HEK293 (cell line): Measurements from ENCODE around the gene TNNC2.

Experiments
- CTCF ChIA-PET: fragments of 350-600 bp; formaldehyde crosslinking; extraction: SDS; loops from one replicate; lab custom pipeline; 2021; ENCODE audit warnings: antibody characterized with exemption; lab: Yijun Ruan, JAX
- POLR2A ChIA-PET: fragments of 300-600 bp; formaldehyde crosslinking; extraction: SDS; loops from one replicate; lab custom pipeline; 2020; ENCODE audit warnings: antibody characterized with exemption, inconsistent platforms; lab: Yijun Ruan, JAX
- H3K27ac ChIP-seq: fragments of 200-500 bp; sonication (Bioruptor generic); 2 replicates; pipeline ENCODE4 v1.5.1; 2014; ENCODE audit warnings: low read depth, low read length, control low read depth, inconsistent platforms; ENCODE audit errors: extremely low read depth
- H3K36me3 ChIP-seq, 2 experiments: fragments of 200-500 bp in 1 of 2; sonication (Bioruptor generic) in 1 of 2; 1 replicate in 1 of 2; 2 replicates in 1 of 2; pipeline ENCODE4 v1.5.1; 2014 to 2017; ENCODE audit warnings: inconsistent platforms in 2 of 2, low read length in 2 of 2; ENCODE audit not compliant: control insufficient read depth in 2 of 2, insufficient read depth in 1 of 2
- H3K4me1 ChIP-seq: fragments of 200-500 bp; sonication (Bioruptor generic); 2 replicates; pipeline ENCODE4 v1.5.1; 2014; ENCODE audit warnings: mild to moderate bottlenecking, low read length, inconsistent platforms; ENCODE audit not compliant: control insufficient read depth, insufficient read depth
- H3K4me3 ChIP-seq: 2 replicates; pipeline ENCODE4 v1.5.1; 2011; ENCODE audit warnings: low read depth, mild to moderate bottlenecking, control low read depth, low read length, moderate library complexity
- H3K9me3 ChIP-seq: fragments of 200-500 bp; sonication (Bioruptor generic); 2 replicates; pipeline ENCODE4 v1.5.1; 2014; ENCODE audit warnings: low read depth, low read length, inconsistent platforms; ENCODE audit not compliant: control insufficient read depth, insufficient read depth
- REPIN1 ChIP-seq: fragments of 450-650 bp; formaldehyde crosslinking; IDR thresholded peaks from 2 replicates; pipeline ENCODE4 v1.5.1; 2017; ENCODE audit warnings: missing biosample characterization, missing genetic modification characterization, low read depth
- SALL2 ChIP-seq: fragments of 450-650 bp; formaldehyde crosslinking; IDR thresholded peaks from 2 replicates; pipeline ENCODE4 v1.5.0; 2017; ENCODE audit warnings: missing biosample characterization, mild to moderate bottlenecking, missing genetic modification characterization, borderline replicate concordance
- SCRT2 ChIP-seq: fragments of 450-650 bp; formaldehyde crosslinking; IDR thresholded peaks from 2 replicates; pipeline ENCODE4 v1.5.1; 2016; ENCODE audit warnings: missing biosample characterization, missing genetic modification characterization
- SP2 ChIP-seq: fragments of 450-650 bp; formaldehyde crosslinking; IDR thresholded peaks from 2 replicates; pipeline ENCODE4 v1.5.1; 2016; ENCODE audit warnings: missing biosample characterization, missing genetic modification characterization
- SP7 ChIP-seq: fragments of 450-650 bp; formaldehyde crosslinking; IDR thresholded peaks from 2 replicates; pipeline ENCODE4 v1.5.1; 2016; ENCODE audit warnings: missing biosample characterization, missing genetic modification characterization
- ZBTB21 ChIP-seq: fragments of 450-650 bp; formaldehyde crosslinking; IDR thresholded peaks from 2 replicates; pipeline ENCODE4 v1.5.1; 2017; ENCODE audit warnings: missing biosample characterization, missing genetic modification characterization
- ZEB2 ChIP-seq: fragments of 450-650 bp; formaldehyde crosslinking; IDR thresholded peaks from 2 replicates; pipeline ENCODE4 v1.5.1; 2016; ENCODE audit warnings: missing biosample characterization, missing genetic modification characterization
- ZFHX2 ChIP-seq: fragments of 450-650 bp; formaldehyde crosslinking; conservative IDR thresholded peaks from 2 replicates; pipeline ENCODE4 v1.5.1; 2016; ENCODE audit warnings: missing biosample characterization, missing genetic modification characterization
- ZNF132 ChIP-seq: fragments of 450-650 bp; formaldehyde crosslinking; IDR thresholded peaks from 2 replicates; pipeline ENCODE4 v1.5.1; 2017; ENCODE audit warnings: missing biosample characterization, missing genetic modification characterization, borderline replicate concordance
- ZNF146 ChIP-seq: fragments of 450-650 bp; formaldehyde crosslinking; IDR thresholded peaks from 2 replicates; pipeline ENCODE4 v1.5.1; 2016; ENCODE audit warnings: missing biosample characterization, missing genetic modification characterization
- ZNF169 ChIP-seq: fragments of 450-650 bp; formaldehyde crosslinking; IDR thresholded peaks from 2 replicates; pipeline ENCODE4 v1.5.1; 2016; ENCODE audit warnings: missing biosample characterization, missing genetic modification characterization
- ZNF248 ChIP-seq: fragments of 450-650 bp; formaldehyde crosslinking; IDR thresholded peaks from 2 replicates; pipeline ENCODE4 v1.5.1; 2017; ENCODE audit warnings: missing biosample characterization, missing genetic modification characterization
- ZNF366 ChIP-seq: fragments of 450-650 bp; formaldehyde crosslinking; conservative IDR thresholded peaks from 2 replicates; pipeline ENCODE4 v1.5.1; 2016; ENCODE audit warnings: missing biosample characterization, missing genetic modification characterization
- ZNF391 ChIP-seq: fragments of 450-650 bp; formaldehyde crosslinking; IDR thresholded peaks from 2 replicates; pipeline ENCODE4 v1.5.1; 2016; ENCODE audit warnings: low read depth, missing biosample characterization, missing genetic modification characterization, borderline replicate concordance
- ZNF394 ChIP-seq: fragments of 450-650 bp; formaldehyde crosslinking; IDR thresholded peaks from 2 replicates; pipeline ENCODE4 v1.5.1; 2016; ENCODE audit warnings: missing biosample characterization, missing genetic modification characterization, mild to moderate bottlenecking, moderate library complexity, borderline replicate concordance
- ZNF529 ChIP-seq: fragments of 450-650 bp; formaldehyde crosslinking; IDR thresholded peaks from 2 replicates; pipeline ENCODE4 v1.5.1; 2017; ENCODE audit warnings: missing genetic modification characterization, missing biosample characterization; ENCODE audit not compliant: insufficient replicate concordance
- ZNF530 ChIP-seq: fragments of 450-650 bp; formaldehyde crosslinking; IDR thresholded peaks from 2 replicates; pipeline ENCODE4 v1.5.1; 2016; ENCODE audit warnings: low read depth, missing biosample characterization, missing genetic modification characterization
- ZNF548 ChIP-seq: fragments of 450-650 bp; formaldehyde crosslinking; IDR thresholded peaks from 2 replicates; pipeline ENCODE4 v1.5.1; 2016; ENCODE audit warnings: missing biosample characterization, missing genetic modification characterization
- ZNF585B ChIP-seq: fragments of 450-650 bp; formaldehyde crosslinking; IDR thresholded peaks from 2 replicates; pipeline ENCODE4 v1.5.1; 2016; ENCODE audit warnings: missing biosample characterization, missing genetic modification characterization
- ZNF610 ChIP-seq: fragments of 450-650 bp; formaldehyde crosslinking; IDR thresholded peaks from 2 replicates; pipeline ENCODE4 v1.5.1; 2016; ENCODE audit warnings: missing biosample characterization, missing genetic modification characterization, borderline replicate concordance
- ZNF768 ChIP-seq: fragments of 450-650 bp; formaldehyde crosslinking; IDR thresholded peaks from 2 replicates; pipeline ENCODE4 v1.5.1; 2018; ENCODE audit warnings: missing biosample characterization, mild to moderate bottlenecking, missing genetic modification characterization
- ZNF837 ChIP-seq: fragments of 450-650 bp; formaldehyde crosslinking; IDR thresholded peaks from 2 replicates; pipeline ENCODE4 v1.5.1; 2016; ENCODE audit warnings: missing biosample characterization, missing genetic modification characterization
- TF ChIP-seq, protein P1 (sequence below): fragments of 450-650 bp; formaldehyde crosslinking; IDR thresholded peaks from 2 replicates; pipeline ENCODE4 v1.5.1; 2016; ENCODE audit warnings: missing biosample characterization, missing genetic modification characterization

Gene TNNC2

DNA sequence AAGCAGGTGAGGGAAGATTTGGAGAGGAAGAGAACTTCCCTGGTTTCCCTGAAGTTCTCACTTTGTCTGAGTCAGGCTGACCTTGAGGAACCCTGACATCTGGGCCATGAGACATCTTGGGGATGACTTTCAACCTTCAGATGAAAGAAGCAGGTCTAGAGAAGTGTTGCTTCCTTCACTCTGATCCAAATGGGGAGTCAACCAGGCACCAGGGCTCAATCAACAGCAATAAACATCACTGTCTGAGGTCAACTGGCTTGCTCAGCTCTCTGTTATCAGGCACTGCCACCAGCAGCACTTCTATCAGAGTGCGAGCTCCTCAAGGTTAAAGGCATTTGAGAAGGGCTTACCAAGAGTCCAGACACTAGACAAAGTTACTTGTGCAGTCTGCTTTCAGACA is 23.8 kb upstream of the TNNC2 start:
- Histone ChIP-seq H3K27ac (no peak overlapping the region), H3K36me3 (peaks cover 2 to 55% of the 10 kb centered on the region in 2 experiments; a peak in 2 of 3 replicates), H3K4me3 (no peak overlapping the region), H3K9me3 (no peaks in the 10 kb centered on the region), H3K4me1 (no peaks in the 10 kb centered on the region)
- CTCF ChIA-PET, result interaction anchor here (0.6 kb wide), 2 partner anchors 19 to 119 kb away, joined by 3 to 4 read pairs; no protein-coding TSS in a partner anchor
- POLR2A ChIA-PET, result interaction anchor here (0.7 kb wide), 1 partner anchor 83 kb away, joined by 3 read pairs; no protein-coding TSS in a partner anchor
- TF ChIP-seq ZFHX2 (tag by site-specific recombination) (no peak), ZNF169 (tag by site-specific recombination) (no peak), ZNF529 (tag by site-specific recombination) (no peak), ZNF132 (tag by site-specific recombination) (no peak), ZNF585B (tag by site-specific recombination) (no peak), SP7 (tag by site-specific recombination) (no peak), REPIN1 (tag by site-specific recombination) (no peak), ZNF391 (tag by site-specific recombination) (no peak)
- TF ChIP-seq, all 188 proteins: peak for 0

DNA sequence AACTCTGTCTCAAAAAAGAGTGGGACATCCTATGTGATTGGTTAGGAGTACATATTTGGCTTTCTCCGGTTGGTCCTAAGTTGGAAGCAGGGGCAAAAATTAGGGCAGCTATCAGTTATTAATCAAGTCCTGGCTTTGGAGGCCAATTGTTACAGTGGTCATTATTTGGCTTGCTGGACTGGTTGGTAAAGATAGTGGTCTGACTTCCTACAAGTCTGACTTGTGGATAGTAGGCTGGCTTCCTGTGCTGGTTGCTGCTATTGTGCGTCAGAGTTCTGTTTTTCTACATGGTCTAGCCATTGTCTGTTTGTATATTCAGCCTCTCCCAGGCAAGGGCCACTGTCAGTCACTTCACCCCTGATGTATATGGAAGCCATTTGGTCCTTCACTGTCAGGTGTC is 23.1 kb upstream of the TNNC2 start:
- H3K4me3 ChIP-seq, result no peak overlapping the region
- no peaks in the 10 kb centered on the region for H3K9me3 ChIP-seq
- TF ChIP-seq ZBTB21 (tag by site-specific recombination), result no peak
- no peak for TF ChIP-seq ZNF530
- TF ChIP-seq ZNF837 (tag by site-specific recombination), result no peak
- no peak for TF ChIP-seq SALL2 (tag by site-specific recombination)
- TF ChIP-seq ZNF768 (tag by site-specific recombination), result no peak
- TF ChIP-seq, protein P1, sequence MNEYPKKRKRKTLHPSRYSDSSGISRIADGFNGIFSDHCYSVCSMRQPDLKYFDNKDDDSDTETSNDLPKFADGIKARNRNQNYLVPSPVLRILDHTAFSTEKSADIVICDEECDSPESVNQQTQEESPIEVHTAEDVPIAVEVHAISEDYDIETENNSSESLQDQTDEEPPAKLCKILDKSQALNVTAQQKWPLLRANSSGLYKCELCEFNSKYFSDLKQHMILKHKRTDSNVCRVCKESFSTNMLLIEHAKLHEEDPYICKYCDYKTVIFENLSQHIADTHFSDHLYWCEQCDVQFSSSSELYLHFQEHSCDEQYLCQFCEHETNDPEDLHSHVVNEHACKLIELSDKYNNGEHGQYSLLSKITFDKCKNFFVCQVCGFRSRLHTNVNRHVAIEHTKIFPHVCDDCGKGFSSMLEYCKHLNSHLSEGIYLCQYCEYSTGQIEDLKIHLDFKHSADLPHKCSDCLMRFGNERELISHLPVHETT (tag by site-specific recombination), result no peak
- TF ChIP-seq ZNF248 (tag by site-specific recombination), result no peak
- no peak for TF ChIP-seq ZNF394 (tag by site-specific recombination)
- no peak for TF ChIP-seq ZNF548 (tag by site-specific recombination)
- peaks cover 5 to 61% of the 10 kb centered on the region in 2 experiments; a peak in 2 of 3 replicates for H3K36me3 ChIP-seq
- CTCF ChIA-PET, result interaction anchor here (0.7 kb wide), 1 partner anchor 119 kb away, joined by 3 read pairs; no protein-coding TSS in a partner anchor
- POLR2A ChIA-PET, result interaction anchor here (0.8 kb wide), 1 partner anchor 44 kb away, joined by 4 read pairs; no protein-coding TSS in a partner anchor
- H3K4me1 ChIP-seq, result no peaks in the 10 kb centered on the region
- no peak overlapping the region for H3K27ac ChIP-seq

DNA sequence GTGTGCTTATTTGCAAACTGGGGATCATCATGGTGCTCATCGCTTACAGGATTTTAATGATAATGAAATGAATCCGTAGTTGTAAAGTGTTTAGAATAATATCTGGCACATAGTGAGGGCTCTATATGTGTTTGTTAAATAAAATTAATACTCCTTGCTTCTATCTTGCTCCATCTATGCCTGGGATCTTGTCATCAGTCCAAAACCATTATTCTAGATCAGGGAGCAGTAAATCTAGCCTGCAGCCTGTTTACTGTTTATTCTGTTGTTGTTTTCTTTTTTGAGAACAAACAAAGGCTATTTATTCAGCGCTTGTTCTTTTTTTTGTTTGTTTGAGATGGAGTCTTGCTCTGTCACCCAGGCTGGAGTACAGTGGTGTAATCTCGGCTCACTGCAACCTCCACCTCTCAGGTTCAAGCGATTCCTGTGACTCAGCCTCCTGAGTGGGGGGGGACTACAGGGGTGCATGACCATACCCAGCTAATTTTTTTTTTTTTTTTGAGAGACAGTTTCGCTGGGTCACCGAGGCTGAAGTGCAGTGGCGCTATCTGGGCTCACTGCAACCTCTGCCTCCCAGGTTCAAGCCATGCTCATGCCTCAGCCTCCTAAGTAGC is 22.0 kb upstream of the TNNC2 start:
- Histone ChIP-seq H3K36me3 (peaks cover 5 to 64% of the 10 kb centered on the region in 2 experiments; a peak in 2 of 3 replicates), H3K4me3 (no peak overlapping the region), H3K27ac (no peak overlapping the region), H3K4me1 (no peaks in the 10 kb centered on the region), H3K9me3 (no peaks in the 10 kb centered on the region)
- POLR2A ChIA-PET, result interaction anchor here (0.8 kb wide), 1 partner anchor 43 kb away, joined by 4 read pairs; no protein-coding TSS in a partner anchor
- TF ChIP-seq ZNF548 (tag by site-specific recombination) (no peak), ZNF610 (tag by site-specific recombination) (no peak), SCRT2 (no peak), ZEB2 (tag by site-specific recombination) (no peak), ZNF366 (no peak), SP2 (tag by site-specific recombination) (no peak), ZNF146 (tag by site-specific recombination) (no peak)
- CTCF ChIA-PET, result interaction anchor here (0.7 kb wide), 1 partner anchor 18 kb away, joined by 3 read pairs; no protein-coding TSS in a partner anchor
